NCI-H2081 (cell line): ENCODE data around the gene CDH22.
A peak's percentile ranks its signal among the peaks of the same experiment; 100 is the strongest.

Experiments
- DNase-seq, 2 experiments: peaks; one replicate each; lab custom pipeline; 2025; lab: John Stamatoyannopoulos, UW

Gene CDH22

GRCh38 chr20:46268662-46269061 is 39.6 kb downstream of the CDH22 start:
- no peak for DNase-seq

GRCh38 chr20:46268131-46268614 is 40.1 kb downstream of the CDH22 start:
- DNase-seq, result peak in 1 of 2 experiments; percentile 9

- no peak for DNase-seq
Observed at GRCh38 chr20:46267108-46268105, 40.9 kb downstream of the CDH22 start.

- no peak for DNase-seq
Observed at GRCh38 chr20:46265539-46265938, 42.8 kb downstream of the CDH22 start.

- DNase-seq, result peak; percentile 52 to 71
Observed at GRCh38 chr20:46264391-46265266, 43.7 kb downstream of the CDH22 start.

- DNase-seq, result peak in 1 of 2 experiments; percentile 53
Observed at GRCh38 chr20:46261456-46262253, 46.6 kb downstream of the CDH22 start.

GRCh38 chr20:46260936-46261454 is 47.3 kb downstream of the CDH22 start:
- no peak for DNase-seq

- DNase-seq, result no peak
Observed at GRCh38 chr20:46260480-46260879, 47.8 kb downstream of the CDH22 start.

- DNase-seq, result no peak
Observed at GRCh38 chr20:46259260-46259859, 48.9 kb downstream of the CDH22 start.

- DNase-seq, result no peak
Observed at GRCh38 chr20:46257887-46258286, 50.4 kb downstream of the CDH22 start.

GRCh38 chr20:46256293-46256692 is 52.0 kb downstream of the CDH22 start:
- no peak for DNase-seq

- DNase-seq, result peak; percentile 87 to 94
Observed at GRCh38 chr20:46255440-46256104, 52.7 kb downstream of the CDH22 start.

GRCh38 chr20:46253391-46253790 is 54.9 kb downstream of the CDH22 start:
- DNase-seq, result no peak

- DNase-seq, result peak in 1 of 2 experiments; percentile 14
Observed at GRCh38 chr20:46252352-46253091, 55.8 kb downstream of the CDH22 start.

GRCh38 chr20:46251211-46251673 is 57.1 kb downstream of the CDH22 start:
- DNase-seq, result no peak

GRCh38 chr20:46250772-46251171 is 57.5 kb downstream of the CDH22 start:
- DNase-seq, result no peak

GRCh38 chr20:46249671-46250070 is 58.6 kb downstream of the CDH22 start:
- DNase-seq, result no peak

GRCh38 chr20:46246559-46246958 is 61.7 kb downstream of the CDH22 start:
- no peak for DNase-seq
